PC-3 (cell line): Measurements from ENCODE around the gene GPR78. TPM values are rescaled to one million over a fixed set of nuclear protein-coding genes. Genes with fewer than 3 reads are reported as not detected.
A peak's percentile ranks its signal among the peaks of the same experiment; 100 is the strongest.

Source experiments
- ATAC-seq: fragments of 200-7000 bp; cut with Tn5 transposase; 2 replicates; pipeline ENCODE4 v1.9.1; 2020; ENCODE audit warnings: mild to moderate bottlenecking, moderate library complexity
- BruUV-seq: library from RNA; stranded (reverse); fragments of 400-500 nt; replicated peaks from 2 replicates; lab custom pipeline; 2021; lab: Mats Ljungman, UMichigan
- CTCF ChIA-PET: fragments of 300-600 bp; sonication (Branson Sonifier 250); formaldehyde crosslinking; loops from one replicate; lab custom pipeline; 2022; ENCODE audit warnings: antibody characterized with exemption; lab: Charles Lee
- POLR2A ChIA-PET: fragments of 300-600 bp; sonication (Branson Sonifier 250); formaldehyde crosslinking; loops from one replicate; lab custom pipeline; 2022; ENCODE audit warnings: antibody characterized with exemption; ENCODE audit not compliant: unreplicated experiment; lab: Charles Lee
- DNase-seq: peaks from one replicate; pipeline ENCODE4 v3.0.0-alpha.2; 2015
- H2AFZ ChIP-seq: fragments of 300-600 bp; sonication (generic); 2 replicates; pipeline ENCODE4 v1.6.0; 2016; ENCODE audit warnings: antibody characterized with exemption, low read length
- H3F3A ChIP-seq: fragments of 300-600 bp; sonication (generic); one replicate; pipeline ENCODE4 v1.6.0; 2017; ENCODE audit warnings: antibody characterized with exemption, low read length, control low read depth, mild to moderate bottlenecking; ENCODE audit not compliant: unreplicated experiment
- H3K27ac ChIP-seq: fragments of 300-600 bp; sonication (generic); 2 replicates; pipeline ENCODE4 v1.5.1; 2016; ENCODE audit warnings: mild to moderate bottlenecking, low read length
- H3K27me3 ChIP-seq: fragments of 300-600 bp; sonication (generic); 2 replicates; pipeline ENCODE4 v1.6.1; 2016; ENCODE audit warnings: low read length, mixed read lengths
- H3K36me3 ChIP-seq: fragments of 300-600 bp; sonication (generic); 2 replicates; pipeline ENCODE4 v1.6.1; 2016; ENCODE audit warnings: low read depth, mixed run types, low read length, mixed read lengths
- H3K4me1 ChIP-seq: fragments of 300-600 bp; sonication (generic); 2 replicates; pipeline ENCODE4 v1.5.1; 2016; ENCODE audit warnings: low read length; ENCODE audit not compliant: insufficient read depth
- H3K4me2 ChIP-seq: fragments of 300-600 bp; sonication (generic); 2 replicates; pipeline ENCODE4 v1.6.0; 2016; ENCODE audit warnings: low read length
- H3K4me3 ChIP-seq: fragments of 300-600 bp; sonication (generic); 2 replicates; pipeline ENCODE4 v1.5.1; 2016; ENCODE audit warnings: mild to moderate bottlenecking, low read length, mixed read lengths
- H3K79me2 ChIP-seq: fragments of 300-600 bp; sonication (generic); 2 replicates; pipeline ENCODE4 v1.6.1; 2017; ENCODE audit warnings: low read length, mixed read lengths
- H3K9ac ChIP-seq: fragments of 300-600 bp; sonication (generic); 2 replicates; pipeline ENCODE4 v1.6.0; 2016; ENCODE audit warnings: mild to moderate bottlenecking, low read length
- H3K9me2 ChIP-seq: fragments of 300-600 bp; sonication (generic); replicated peaks from 2 replicates; pipeline ENCODE4 v1.6.1; 2016; ENCODE audit warnings: mixed run types, low read length, mixed read lengths
- H3K9me3 ChIP-seq: fragments of 300-600 bp; sonication (generic); 2 replicates; pipeline ENCODE4 v1.6.1; 2016; ENCODE audit warnings: low read length, mixed read lengths
- H4K20me1 ChIP-seq: fragments of 300-600 bp; sonication (generic); 2 replicates; pipeline ENCODE4 v1.6.1; 2016; ENCODE audit warnings: low read length, mixed read lengths
- EZH2 ChIP-seq: fragments of 300-600 bp; sonication (generic); IDR thresholded peaks from one replicate; pipeline ENCODE4 v1.6.1; 2017; ENCODE audit warnings: antibody characterized with exemption, mild to moderate bottlenecking, low read length; ENCODE audit not compliant: unreplicated experiment
- EZH2phosphoT487 ChIP-seq: fragments of 300-600 bp; sonication (generic); IDR thresholded peaks from 2 replicates; pipeline ENCODE4 v1.6.1; 2018; ENCODE audit warnings: mild to moderate bottlenecking, antibody characterized with exemption, low read length, borderline replicate concordance
- intact Hi-C: fragments of 100-400 bp; cut with micrococcal nuclease; formaldehyde crosslinking; loops from 2 replicates; pipeline ENCODE4 v1.9.0; 2023
- total RNA-seq: library from RNA; depleted of rRNA; stranded (reverse); fragments of >200 nt; gene quantifications from 2 replicates; pipeline ENCODE4 v1.2.3, GENCODE V29; 2014
- TF ChIP-seq, protein P1 (sequence below): fragments of 300-600 bp; sonication (generic); conservative IDR thresholded peaks from 2 replicates; pipeline ENCODE4 v1.5.1; 2017; ENCODE audit warnings: antibody characterized with exemption, low read depth, mild to moderate bottlenecking, low read length

The GPR78 gene
- total RNA-seq, 1 experiment from 2014 or later = 2.0 TPM

DNA sequence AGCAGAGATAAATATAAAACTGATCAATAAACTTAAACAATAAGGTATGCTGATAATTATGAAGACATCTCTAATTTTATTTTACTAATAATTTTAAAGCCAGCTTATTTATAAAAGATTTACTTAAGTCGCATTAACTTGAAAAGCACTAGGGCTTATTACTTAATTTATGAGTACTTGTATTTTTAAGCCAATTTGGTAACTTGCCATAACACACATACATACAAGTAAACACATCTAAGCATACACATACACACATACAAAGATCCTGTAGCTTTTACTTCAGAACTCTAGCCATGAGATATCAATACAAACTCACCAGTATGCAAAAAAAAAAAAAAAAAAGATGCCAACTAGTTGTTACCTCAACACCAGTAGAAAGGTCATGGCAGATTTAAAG lies 10.0 kb upstream of the GPR78 start:
- no TSS peak for BruUV-seq
- H3K4me1 ChIP-seq = peaks cover 5% of the 10 kb centered on the region; the same call in 1 of the 2 replicates
- H3K27me3 ChIP-seq = no peaks in the 10 kb centered on the region
- no peaks in the 10 kb centered on the region for H3K9me2 ChIP-seq
- DNase-seq = no peak
- H3K27ac ChIP-seq = no peak overlapping the region
- no peak overlapping the region for H3K9ac ChIP-seq
- ChIA-PET CTCF (no interaction called here), POLR2A (no interaction called here)
- no peak overlapping the region for H2AFZ ChIP-seq
- intact Hi-C loops = no loop called here
- TF ChIP-seq, protein P1, sequence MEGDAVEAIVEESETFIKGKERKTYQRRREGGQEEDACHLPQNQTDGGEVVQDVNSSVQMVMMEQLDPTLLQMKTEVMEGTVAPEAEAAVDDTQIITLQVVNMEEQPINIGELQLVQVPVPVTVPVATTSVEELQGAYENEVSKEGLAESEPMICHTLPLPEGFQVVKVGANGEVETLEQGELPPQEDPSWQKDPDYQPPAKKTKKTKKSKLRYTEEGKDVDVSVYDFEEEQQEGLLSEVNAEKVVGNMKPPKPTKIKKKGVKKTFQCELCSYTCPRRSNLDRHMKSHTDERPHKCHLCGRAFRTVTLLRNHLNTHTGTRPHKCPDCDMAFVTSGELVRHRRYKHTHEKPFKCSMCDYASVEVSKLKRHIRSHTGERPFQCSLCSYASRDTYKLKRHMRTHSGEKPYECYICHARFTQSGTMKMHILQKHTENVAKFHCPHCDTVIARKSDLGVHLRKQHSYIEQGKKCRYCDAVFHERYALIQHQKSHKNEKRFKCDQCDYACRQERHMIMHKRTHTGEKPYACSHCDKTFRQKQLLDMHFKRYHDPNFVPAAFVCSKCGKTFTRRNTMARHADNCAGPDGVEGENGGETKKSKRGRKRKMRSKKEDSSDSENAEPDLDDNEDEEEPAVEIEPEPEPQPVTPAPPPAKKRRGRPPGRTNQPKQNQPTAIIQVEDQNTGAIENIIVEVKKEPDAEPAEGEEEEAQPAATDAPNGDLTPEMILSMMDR = no peak
- TF ChIP-seq EZH2phosphoT487 (no peak), EZH2 (no peak)
- no peak for ATAC-seq
- H3K79me2 ChIP-seq = no peaks in the 10 kb centered on the region
- H3K9me3 ChIP-seq = no peaks in the 10 kb centered on the region
- H3K36me3 ChIP-seq = no peaks in the 10 kb centered on the region
- no peaks in the 10 kb centered on the region for H4K20me1 ChIP-seq
- no peak overlapping the region for H3K4me3 ChIP-seq
- H3K4me2 ChIP-seq = no peak overlapping the region
- H3F3A ChIP-seq = no peaks in the 10 kb centered on the region

DNA sequence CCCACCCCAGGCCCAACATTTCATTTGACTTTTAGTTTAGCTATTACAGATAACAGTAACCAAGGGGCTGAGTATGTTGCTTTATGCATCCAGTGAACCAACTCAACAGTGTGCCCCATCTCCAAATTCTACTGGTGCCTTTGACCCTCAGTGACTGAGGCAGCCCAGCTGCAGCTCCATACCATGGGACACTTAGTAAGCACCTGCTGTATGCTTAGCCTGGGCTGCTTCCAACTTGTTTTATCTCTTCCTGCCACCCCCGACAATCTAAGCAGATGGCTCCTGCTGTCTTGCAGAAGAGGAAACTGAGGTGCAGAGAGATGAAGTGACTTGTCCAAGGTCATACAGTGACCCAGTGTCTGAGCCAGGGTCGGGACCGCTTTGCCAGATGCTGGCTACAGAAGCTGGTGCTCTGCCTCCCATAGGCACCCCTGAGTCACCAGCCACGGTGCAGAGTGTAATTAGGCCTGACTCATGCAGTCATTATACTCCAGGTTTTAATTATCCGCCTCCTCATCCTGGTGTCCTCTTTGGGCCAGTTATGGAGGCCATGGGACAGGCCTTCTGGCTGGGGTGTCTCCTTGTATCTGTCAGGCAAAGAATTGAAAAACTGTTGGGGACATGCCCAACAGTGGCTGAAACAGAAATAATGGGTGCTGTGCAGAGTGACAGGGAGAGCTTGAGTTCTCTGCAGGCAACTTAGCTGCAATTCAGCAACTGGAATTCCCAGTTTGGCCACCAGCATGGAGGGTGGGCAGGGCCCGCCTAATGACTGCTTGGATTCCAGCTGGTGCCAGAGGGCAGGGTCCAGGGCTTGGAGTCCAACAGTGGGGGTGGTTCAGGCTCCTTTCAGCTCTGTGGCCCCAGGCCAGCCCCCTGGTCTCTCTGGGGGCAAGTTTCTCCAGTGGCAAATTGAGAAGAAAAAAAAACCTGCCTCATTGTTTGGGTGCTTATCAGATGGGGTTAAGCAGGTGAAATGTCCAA lies 8.2 kb upstream of the GPR78 start:
- Histone ChIP-seq H3F3A (no peaks in the 10 kb centered on the region), H3K4me1 (peaks cover 5% of the 10 kb centered on the region; the same call in 1 of the 2 replicates), H2AFZ (no peak overlapping the region), H3K36me3 (no peaks in the 10 kb centered on the region), H3K9me3 (no peaks in the 10 kb centered on the region), H3K79me2 (no peaks in the 10 kb centered on the region), H3K4me2 (no peak overlapping the region), H4K20me1 (no peaks in the 10 kb centered on the region), H3K4me3 (no peak overlapping the region), H3K9me2 (no peaks in the 10 kb centered on the region), H3K27ac (no peak overlapping the region), H3K27me3 (no peaks in the 10 kb centered on the region), H3K9ac (no peak overlapping the region)
- ATAC-seq (peak; percentile 29; the same call in 1 of the 2 replicates), DNase-seq (no peak)
- POLR2A ChIA-PET = interaction anchor here (0.6 kb wide), 1 partner anchor 1546 kb away, joined by 3 read pairs; no protein-coding TSS in a partner anchor
- BruUV-seq = no TSS peak
- intact Hi-C loops = no loop called here
- TF ChIP-seq, protein P1 = no peak
- TF ChIP-seq EZH2 = no peak
- no peak for TF ChIP-seq EZH2phosphoT487
- CTCF ChIA-PET = no interaction called here

DNA sequence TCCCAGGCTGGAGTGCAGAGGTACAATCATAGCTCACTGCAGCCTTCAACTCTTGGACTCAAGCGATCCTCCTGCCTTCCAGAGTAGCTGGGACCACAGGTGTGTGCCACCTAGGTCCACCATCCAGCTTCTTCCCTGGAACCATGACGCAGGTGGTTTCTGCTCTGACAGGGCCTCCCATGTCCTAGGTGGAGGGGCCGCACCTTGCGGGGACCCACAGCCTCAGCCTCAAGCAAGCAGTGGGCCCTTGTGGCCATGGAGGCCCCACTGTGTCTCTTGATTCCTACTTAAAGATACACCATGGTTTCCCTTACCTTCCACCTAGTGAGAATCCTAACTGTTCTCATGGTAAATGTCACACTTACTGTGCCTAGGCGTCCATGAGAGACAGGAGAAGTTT lies 6.9 kb upstream of the GPR78 start:
- Histone ChIP-seq H4K20me1 (no peaks in the 10 kb centered on the region), H3K27me3 (no peaks in the 10 kb centered on the region), H3K27ac (no peak overlapping the region), H3K79me2 (no peaks in the 10 kb centered on the region), H3K9ac (no peak overlapping the region), H3K4me1 (peaks cover 5% of the 10 kb centered on the region; the same call in 1 of the 2 replicates), H2AFZ (no peak overlapping the region), H3K9me2 (no peaks in the 10 kb centered on the region), H3K36me3 (no peaks in the 10 kb centered on the region), H3K9me3 (no peaks in the 10 kb centered on the region), H3K4me3 (no peak overlapping the region), H3K4me2 (no peak overlapping the region), H3F3A (no peaks in the 10 kb centered on the region)
- intact Hi-C loops = no loop called here
- TF ChIP-seq EZH2phosphoT487 = no peak
- TF ChIP-seq, protein P1 = no peak
- no peak for TF ChIP-seq EZH2
- CTCF ChIA-PET = no interaction called here
- no TSS peak for BruUV-seq
- DNase-seq (no peak), ATAC-seq (no peak)
- POLR2A ChIA-PET = no interaction called here
